Dendritic cell treated with granulocyte-macrophage colony-stimulating factor and Interleukin-4, amounts not matched to agents 40 ng/mL and 50 ng/mL, for 4 days (primary cell): ENCODE data around the gene UMPS.

Experiments
- H3K27ac Mint-ChIP-seq: one replicate; pipeline ENCODE4 v1.8.0; 2022; ENCODE audit warnings: mild to moderate bottlenecking, mixed read lengths
- H3K27me3 Mint-ChIP-seq: one replicate; pipeline ENCODE4 v1.8.0; 2022; ENCODE audit warnings: mild to moderate bottlenecking, mixed read lengths
- H3K36me3 Mint-ChIP-seq: one replicate; pipeline ENCODE4 v1.8.0; 2022; ENCODE audit warnings: low read depth, mixed read lengths
- H3K4me1 Mint-ChIP-seq: one replicate; pipeline ENCODE4 v1.8.0; 2022; ENCODE audit warnings: low read depth, mixed read lengths
- H3K4me3 Mint-ChIP-seq: one replicate; pipeline ENCODE4 v1.8.0; 2022; ENCODE audit warnings: mild to moderate bottlenecking, moderate library complexity, mixed read lengths
- H3K9me3 Mint-ChIP-seq: one replicate; pipeline ENCODE4 v1.8.0; 2022; ENCODE audit warnings: mixed read lengths
- intact Hi-C: fragments of 100-400 bp; cut with micrococcal nuclease; formaldehyde crosslinking; loops from one replicate; pipeline ENCODE4 v1.15.0; 2022

The UMPS gene

DNA sequence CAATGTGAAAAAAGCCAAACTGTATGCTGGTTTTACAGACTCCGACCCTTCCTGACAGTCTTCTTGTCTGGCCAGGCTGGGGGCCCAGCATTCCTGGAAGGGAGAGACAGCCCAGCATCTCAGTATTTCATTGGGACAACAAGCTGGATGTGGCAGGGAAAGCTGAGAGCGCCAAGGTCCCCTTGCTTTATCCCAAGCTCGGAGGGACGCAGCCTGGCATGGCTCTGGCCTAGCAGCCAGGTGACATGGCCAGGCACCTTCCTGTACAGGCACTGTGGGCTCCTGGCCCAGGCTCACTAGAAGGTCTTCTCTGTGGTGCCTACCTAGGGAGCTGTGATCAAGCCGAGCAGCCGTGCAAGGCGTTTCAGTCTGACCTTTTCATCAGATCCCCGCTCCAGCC is 33.0 kb downstream of the UMPS start:
- H3K27ac Mint-ChIP-seq, result no peak overlapping the region
- H3K4me3 Mint-ChIP-seq, result no peak overlapping the region
- intact Hi-C loops, result loop anchor here (10.0 kb wide), 1 partner anchor 222 kb away; no protein-coding TSS in a partner anchor
- no peaks in the 10 kb centered on the region for H3K9me3 Mint-ChIP-seq
- H3K36me3 Mint-ChIP-seq, result peaks cover 58% of the 10 kb centered on the region
- peaks cover 12% of the 10 kb centered on the region for H3K4me1 Mint-ChIP-seq
- H3K27me3 Mint-ChIP-seq, result peaks cover 9% of the 10 kb centered on the region

DNA sequence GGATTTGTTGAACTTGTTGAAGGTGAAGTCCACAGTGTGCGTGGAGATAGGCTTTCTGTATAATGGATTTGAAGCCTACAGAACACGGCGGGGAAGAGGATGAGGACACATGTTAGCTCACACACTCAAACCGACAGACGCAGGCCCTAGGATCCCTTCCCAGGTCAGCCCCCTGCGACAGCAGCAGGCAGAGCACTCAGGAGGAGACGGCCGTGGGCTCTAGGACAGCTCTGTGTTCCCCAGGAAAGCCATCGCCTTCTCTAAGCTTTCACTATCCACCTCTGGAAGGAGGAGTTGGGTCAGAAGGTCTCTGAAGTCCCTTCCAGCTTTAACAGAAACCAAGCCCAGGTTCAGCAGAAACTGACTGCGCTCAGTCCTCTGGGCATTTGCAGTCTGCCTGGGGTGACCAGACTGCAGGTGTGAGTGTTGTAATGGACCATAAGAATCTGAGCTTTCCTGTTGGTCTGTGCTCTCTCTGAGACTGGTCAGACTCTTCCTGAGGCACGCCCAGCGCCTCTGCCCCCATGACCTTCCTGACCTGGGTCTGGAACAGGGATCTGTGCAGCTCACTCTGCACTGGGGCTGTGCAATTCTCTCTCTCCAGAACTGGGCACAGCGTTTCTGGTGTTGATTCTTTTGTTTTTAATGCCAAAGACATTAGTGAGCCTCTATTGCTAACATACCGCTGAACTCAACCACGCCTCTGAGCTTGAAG is 33.5 kb downstream of the UMPS start:
- H3K4me3 Mint-ChIP-seq, result no peak overlapping the region
- no peaks in the 10 kb centered on the region for H3K9me3 Mint-ChIP-seq
- H3K27me3 Mint-ChIP-seq, result peaks cover 11% of the 10 kb centered on the region
- peaks cover 63% of the 10 kb centered on the region for H3K36me3 Mint-ChIP-seq
- H3K4me1 Mint-ChIP-seq, result peaks cover 12% of the 10 kb centered on the region
- H3K27ac Mint-ChIP-seq, result no peak overlapping the region
- intact Hi-C loops, result loop anchor here (10.0 kb wide), 1 partner anchor 221 kb away; no protein-coding TSS in a partner anchor

GRCh38 chr3:124764746-124765145 is 34.5 kb downstream of the UMPS start:
- Mint-ChIP-seq H3K27me3 (peaks cover 14% of the 10 kb centered on the region), H3K36me3 (peaks cover 66% of the 10 kb centered on the region), H3K4me1 (peaks cover 12% of the 10 kb centered on the region), H3K4me3 (no peak overlapping the region), H3K9me3 (no peaks in the 10 kb centered on the region), H3K27ac (no peak overlapping the region)
- intact Hi-C loops, result loop anchor here (10.0 kb wide), 1 partner anchor 220 kb away; no protein-coding TSS in a partner anchor

DNA sequence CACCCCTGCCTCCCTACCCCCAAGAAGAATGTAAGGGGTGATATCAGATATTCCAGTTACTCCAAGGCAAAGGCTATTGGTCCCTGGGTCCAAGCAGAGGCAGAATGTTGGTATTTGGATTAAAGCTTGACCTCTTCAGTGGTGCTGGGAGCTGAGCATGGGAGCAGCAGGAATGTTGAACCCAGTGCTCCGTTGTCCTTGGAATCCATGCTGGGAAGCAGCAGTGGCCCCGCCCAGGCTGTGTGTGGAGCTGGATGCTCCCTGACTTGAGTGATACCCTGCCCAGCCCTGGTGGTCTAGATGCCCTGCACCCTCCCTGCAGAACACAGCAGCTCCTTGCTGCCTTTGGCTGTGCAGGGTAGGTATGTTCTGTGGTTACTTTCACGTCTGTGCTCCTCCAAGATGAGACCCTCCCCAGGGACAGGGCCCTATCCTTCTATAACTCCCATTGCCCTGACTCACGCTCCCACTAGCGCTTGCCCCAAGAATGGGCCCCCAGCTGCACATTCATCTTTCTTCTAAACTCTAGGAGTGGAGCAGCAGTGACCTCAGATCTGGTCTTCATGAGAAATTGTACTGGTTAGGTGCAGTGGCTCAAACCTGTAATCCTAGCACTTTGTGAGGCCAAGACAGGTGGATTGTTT is 35.1 kb downstream of the UMPS start:
- Mint-ChIP-seq H3K9me3 (no peaks in the 10 kb centered on the region), H3K4me3 (no peak overlapping the region), H3K27ac (no peak overlapping the region), H3K36me3 (peaks cover 66% of the 10 kb centered on the region), H3K4me1 (peaks cover 12% of the 10 kb centered on the region), H3K27me3 (peaks cover 19% of the 10 kb centered on the region)
- intact Hi-C loops, result loop anchor here (10.0 kb wide), 1 partner anchor 219 kb away; no protein-coding TSS in a partner anchor

GRCh38 chr3:124766113-124767095 is 36.2 kb downstream of the UMPS start:
- H3K36me3 Mint-ChIP-seq, result peaks cover 66% of the 10 kb centered on the region
- no peaks in the 10 kb centered on the region for H3K9me3 Mint-ChIP-seq
- peaks cover 22% of the 10 kb centered on the region for H3K27me3 Mint-ChIP-seq
- no peak overlapping the region for H3K27ac Mint-ChIP-seq
- H3K4me1 Mint-ChIP-seq, result peaks cover 10% of the 10 kb centered on the region
- H3K4me3 Mint-ChIP-seq, result no peak overlapping the region
- intact Hi-C loops, result loop anchor here (10.0 kb wide), 1 partner anchor 218 kb away; no protein-coding TSS in a partner anchor

GRCh38 chr3:124767264-124767663 is 37.0 kb downstream of the UMPS start:
- Mint-ChIP-seq H3K27ac (no peak overlapping the region), H3K4me3 (no peak overlapping the region), H3K27me3 (peaks cover 27% of the 10 kb centered on the region), H3K4me1 (peaks cover 8% of the 10 kb centered on the region), H3K9me3 (no peaks in the 10 kb centered on the region), H3K36me3 (peaks cover 66% of the 10 kb centered on the region)
- intact Hi-C loops, result loop anchor here (10.0 kb wide), 1 partner anchor 218 kb away; no protein-coding TSS in a partner anchor

DNA sequence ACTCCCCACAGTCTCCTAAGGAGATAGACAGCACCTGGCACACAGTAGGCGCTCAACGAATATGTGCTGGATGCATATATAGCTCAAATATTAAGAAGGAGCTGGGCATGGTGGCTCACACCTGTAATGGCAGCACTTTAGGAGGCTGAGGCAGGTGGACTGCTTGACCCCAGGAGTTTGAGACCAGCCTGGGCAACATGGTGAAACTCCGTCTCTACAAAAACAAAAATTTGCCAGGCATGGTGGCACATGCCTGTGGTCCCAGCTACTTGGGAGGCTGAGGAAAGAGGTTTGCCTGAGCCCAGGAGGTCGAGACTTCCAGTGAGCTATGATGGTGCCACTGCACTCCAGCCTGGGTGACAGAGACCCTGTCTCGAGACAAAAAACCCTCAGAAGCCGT is 37.4 kb downstream of the UMPS start:
- intact Hi-C loops, result loop anchor here (10.0 kb wide), 1 partner anchor 217 kb away; no protein-coding TSS in a partner anchor
- Mint-ChIP-seq H3K27ac (no peak overlapping the region), H3K27me3 (peaks cover 29% of the 10 kb centered on the region), H3K9me3 (no peaks in the 10 kb centered on the region), H3K4me1 (peaks cover 9% of the 10 kb centered on the region), H3K36me3 (peaks cover 63% of the 10 kb centered on the region), H3K4me3 (no peak overlapping the region)

- Mint-ChIP-seq H3K9me3 (no peaks in the 10 kb centered on the region), H3K27me3 (peaks cover 36% of the 10 kb centered on the region), H3K27ac (no peak overlapping the region), H3K36me3 (peaks cover 59% of the 10 kb centered on the region), H3K4me3 (no peak overlapping the region), H3K4me1 (peaks cover 10% of the 10 kb centered on the region)
- intact Hi-C loops, result loop anchor here (10.0 kb wide), 1 partner anchor 216 kb away; no protein-coding TSS in a partner anchor
These were observed 38.6 kb downstream of the UMPS start for GRCh38 chr3:124768812-124769211.

GRCh38 chr3:124769462-124769861 is 39.2 kb downstream of the UMPS start:
- Mint-ChIP-seq H3K27ac (peak overlapping the region; percentile 28), H3K36me3 (peaks cover 55% of the 10 kb centered on the region), H3K9me3 (no peaks in the 10 kb centered on the region), H3K4me3 (no peak overlapping the region), H3K27me3 (peaks cover 35% of the 10 kb centered on the region), H3K4me1 (peaks cover 10% of the 10 kb centered on the region)
- intact Hi-C loops, result loop anchor here (10.0 kb wide), 1 partner anchor 215 kb away; no protein-coding TSS in a partner anchor

- peaks cover 36% of the 10 kb centered on the region for H3K27me3 Mint-ChIP-seq
- H3K27ac Mint-ChIP-seq, result no peak overlapping the region
- no peak overlapping the region for H3K4me3 Mint-ChIP-seq
- H3K36me3 Mint-ChIP-seq, result peaks cover 44% of the 10 kb centered on the region
- peaks cover 10% of the 10 kb centered on the region for H3K4me1 Mint-ChIP-seq
- H3K9me3 Mint-ChIP-seq, result no peaks in the 10 kb centered on the region
- intact Hi-C loops, result no loop called here
These were observed 40.3 kb downstream of the UMPS start for GRCh38 chr3:124770336-124771082.

DNA sequence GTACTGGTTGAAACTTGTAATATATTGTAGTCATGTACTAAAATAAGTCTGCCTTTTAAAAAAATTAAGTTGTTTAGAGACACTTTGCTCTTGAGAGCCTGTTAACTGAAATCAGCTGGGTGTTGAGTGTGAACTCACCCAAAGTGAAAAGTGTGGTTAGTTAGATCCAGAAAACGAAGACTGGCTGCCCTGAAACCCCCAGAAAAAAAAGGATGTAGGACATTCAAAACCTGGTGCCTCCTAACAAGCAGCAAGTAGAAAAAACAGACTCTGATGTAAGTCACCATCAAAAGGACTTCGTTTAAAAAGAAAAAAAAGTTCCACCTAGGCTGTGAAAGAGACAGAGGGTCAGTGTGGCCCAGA is 40.8 kb downstream of the UMPS start:
- H3K27me3 Mint-ChIP-seq, result peaks cover 32% of the 10 kb centered on the region

DNA sequence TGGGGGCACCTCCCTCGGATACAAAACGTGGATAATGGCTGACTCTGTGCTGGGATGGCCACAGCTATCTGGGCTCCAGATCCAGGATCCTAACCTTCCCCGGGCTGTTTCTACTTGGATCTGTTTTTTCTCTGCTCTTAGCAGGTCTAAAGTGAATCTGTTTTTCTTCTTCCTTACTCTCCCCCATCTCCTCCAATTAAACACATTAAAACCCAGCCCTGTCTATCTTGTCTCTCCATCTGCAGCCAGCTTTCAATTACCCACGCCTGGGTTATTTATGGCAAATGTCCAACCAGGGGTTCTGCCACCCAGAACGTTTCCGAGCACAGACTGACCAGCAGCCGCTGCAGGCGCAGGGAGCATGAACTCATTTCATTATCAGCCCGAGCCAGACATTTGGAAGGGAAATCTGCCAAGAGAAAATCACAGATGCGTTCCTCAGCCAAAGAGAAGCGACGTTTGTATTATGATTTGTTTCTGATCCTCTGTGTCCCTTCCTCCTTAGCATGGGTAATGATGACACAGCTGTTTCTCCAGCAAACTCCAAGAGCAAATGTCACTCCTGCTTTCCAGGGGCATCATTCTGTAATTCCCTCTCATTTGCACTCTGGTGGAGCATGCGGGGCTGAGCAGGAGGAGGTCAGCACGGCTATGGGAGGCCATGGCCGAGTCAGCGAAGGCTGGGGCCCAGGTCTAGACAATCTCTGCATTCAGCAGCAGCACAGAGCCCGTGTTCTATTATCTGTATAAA is 42.0 kb downstream of the UMPS start:
- H3K27me3 Mint-ChIP-seq, result peaks cover 32% of the 10 kb centered on the region
- H3K9me3 Mint-ChIP-seq, result no peaks in the 10 kb centered on the region

More for the DNA sequence above, 40.8 kb downstream of the UMPS start:
- Mint-ChIP-seq H3K9me3 (no peaks in the 10 kb centered on the region), H3K27ac (no peak overlapping the region), H3K36me3 (peaks cover 39% of the 10 kb centered on the region), H3K4me3 (no peak overlapping the region), H3K4me1 (peaks cover 10% of the 10 kb centered on the region)
- intact Hi-C loops, result no loop called here

More for the DNA sequence above, 42.0 kb downstream of the UMPS start:
- Mint-ChIP-seq H3K4me1 (peaks cover 10% of the 10 kb centered on the region), H3K27ac (peak overlapping the region; percentile 2), H3K4me3 (peak overlapping the region; percentile 18), H3K36me3 (peaks cover 27% of the 10 kb centered on the region)
- intact Hi-C loops, result no loop called here
